ENCODE results near the gene HELZ.

- TF ChIP-seq USF2 (IDR thresholded peaks at IDR 0.05) (no peak), CBX8 (IDR thresholded peaks at IDR 0.05) (no peak)
Measured at GRCh38 chr17:67056746-67057490, 188.1 kb downstream of the HELZ start.
